Measurements from ENCODE around the gene MORC4.

DNA sequence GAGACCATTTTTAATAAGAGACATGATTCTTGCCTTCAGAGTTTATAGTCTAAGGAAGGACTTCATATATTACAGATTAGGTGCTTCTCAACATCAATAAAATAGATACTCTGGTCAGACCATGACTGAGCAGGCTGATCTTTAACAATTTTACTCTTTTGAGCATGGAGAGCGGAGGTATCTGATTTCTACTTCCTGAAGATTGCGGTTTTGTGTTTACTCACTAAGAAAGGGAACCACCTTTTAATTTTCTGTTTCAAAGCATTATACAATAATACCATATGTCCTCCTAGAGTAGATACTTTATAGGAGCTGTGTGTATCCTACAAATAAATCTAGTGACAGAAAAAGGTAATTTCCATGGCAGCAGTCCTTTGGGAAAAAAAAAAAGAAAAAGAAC lies 12.5 kb downstream of the MORC4 start:
- TF ChIP-seq CTCF (IDR thresholded peaks at IDR 0.05; ENCODE audit: borderline replicate concordance, extremely low read depth, low read length, poor library complexity, severe bottlenecking) (no peak), EZH2 (IDR thresholded peaks at IDR 0.05; ENCODE audit: borderline replicate concordance, low read depth, low read length, severe bottlenecking) (no peak)

Measured in DND-41 (cell line).